ENCODE results near the gene TLE3. TPM values are rescaled to one million over a fixed set of nuclear protein-coding genes. Genes with fewer than 3 reads are reported as not detected.

Gene TLE3
- polyA plus RNA-seq, 1 of the 3 experiments (the other 2 are of a cell fraction), result 14.7 TPM

DNA sequence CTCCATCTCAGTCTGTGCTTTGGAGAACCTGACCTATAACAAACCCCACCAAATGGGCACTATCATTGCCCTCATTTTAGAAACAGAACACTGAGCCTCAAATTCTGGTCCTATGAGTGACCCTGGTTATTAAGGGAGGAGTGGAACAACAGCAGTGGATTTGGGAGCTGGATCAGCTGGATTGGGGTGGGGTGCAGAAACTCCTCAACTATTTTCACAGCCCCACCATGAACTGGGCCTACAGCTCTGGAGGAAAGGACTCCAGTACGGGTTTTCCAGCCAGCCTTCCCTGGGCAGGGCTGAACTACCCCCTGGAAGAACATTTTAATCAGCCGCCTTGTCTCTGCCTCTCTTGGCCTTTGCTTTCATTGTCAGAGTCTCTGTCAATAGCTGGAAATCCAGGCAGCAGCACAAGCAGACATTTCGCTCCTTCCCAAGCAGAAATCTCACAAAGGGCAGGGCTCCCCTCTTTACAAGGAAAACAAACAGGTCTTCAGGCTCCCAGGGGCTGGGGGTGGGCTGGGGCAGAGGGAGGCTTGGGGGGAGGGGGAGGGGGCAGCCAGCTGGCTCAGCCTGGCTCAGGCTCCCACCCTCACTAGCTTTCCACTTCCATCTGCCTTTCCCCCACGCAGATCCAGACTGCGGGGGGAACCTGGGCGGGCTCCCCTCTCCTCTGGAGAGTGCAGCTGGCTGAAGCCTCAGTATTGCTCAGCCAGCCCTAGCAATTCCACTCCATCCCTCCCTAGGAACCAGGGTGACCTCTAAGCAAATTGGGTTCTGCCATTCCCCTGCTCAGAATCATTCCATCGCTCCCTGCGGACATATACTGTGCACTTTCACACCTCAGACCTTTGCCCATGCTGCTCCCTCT is 13.7 kb upstream of the TLE3 start (continued):
- TF ChIP-seq, protein P1, sequence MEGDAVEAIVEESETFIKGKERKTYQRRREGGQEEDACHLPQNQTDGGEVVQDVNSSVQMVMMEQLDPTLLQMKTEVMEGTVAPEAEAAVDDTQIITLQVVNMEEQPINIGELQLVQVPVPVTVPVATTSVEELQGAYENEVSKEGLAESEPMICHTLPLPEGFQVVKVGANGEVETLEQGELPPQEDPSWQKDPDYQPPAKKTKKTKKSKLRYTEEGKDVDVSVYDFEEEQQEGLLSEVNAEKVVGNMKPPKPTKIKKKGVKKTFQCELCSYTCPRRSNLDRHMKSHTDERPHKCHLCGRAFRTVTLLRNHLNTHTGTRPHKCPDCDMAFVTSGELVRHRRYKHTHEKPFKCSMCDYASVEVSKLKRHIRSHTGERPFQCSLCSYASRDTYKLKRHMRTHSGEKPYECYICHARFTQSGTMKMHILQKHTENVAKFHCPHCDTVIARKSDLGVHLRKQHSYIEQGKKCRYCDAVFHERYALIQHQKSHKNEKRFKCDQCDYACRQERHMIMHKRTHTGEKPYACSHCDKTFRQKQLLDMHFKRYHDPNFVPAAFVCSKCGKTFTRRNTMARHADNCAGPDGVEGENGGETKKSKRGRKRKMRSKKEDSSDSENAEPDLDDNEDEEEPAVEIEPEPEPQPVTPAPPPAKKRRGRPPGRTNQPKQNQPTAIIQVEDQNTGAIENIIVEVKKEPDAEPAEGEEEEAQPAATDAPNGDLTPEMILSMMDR (IDR thresholded peaks at IDR 0.05), result no peak
- no peak for TF ChIP-seq YY1 (IDR thresholded peaks at IDR 0.05; ENCODE audit: low read depth)
- TF ChIP-seq POLR2AphosphoS5 (IDR thresholded peaks at IDR 0.05; ENCODE audit: low read depth, low read length), result peak; percentile 55; the same call in 1 of the 2 replicates
- TF ChIP-seq, protein P2, sequence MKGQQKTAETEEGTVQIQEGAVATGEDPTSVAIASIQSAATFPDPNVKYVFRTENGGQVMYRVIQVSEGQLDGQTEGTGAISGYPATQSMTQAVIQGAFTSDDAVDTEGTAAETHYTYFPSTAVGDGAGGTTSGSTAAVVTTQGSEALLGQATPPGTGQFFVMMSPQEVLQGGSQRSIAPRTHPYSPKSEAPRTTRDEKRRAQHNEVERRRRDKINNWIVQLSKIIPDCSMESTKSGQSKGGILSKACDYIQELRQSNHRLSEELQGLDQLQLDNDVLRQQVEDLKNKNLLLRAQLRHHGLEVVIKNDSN (IDR thresholded peaks at IDR 0.05; ENCODE audit: borderline replicate concordance, low read depth), result no peak
- TF ChIP-seq SMC3 (IDR thresholded peaks at IDR 0.05; ENCODE audit: low read depth, low read length), result 0 out of 2 replicates have a peak, but pooled peaks have one; percentile 27
- peak; percentile 46; the same call in 1 of the 2 replicates for TF ChIP-seq JUND (IDR thresholded peaks at IDR 0.05)
- TF ChIP-seq, protein P3, sequence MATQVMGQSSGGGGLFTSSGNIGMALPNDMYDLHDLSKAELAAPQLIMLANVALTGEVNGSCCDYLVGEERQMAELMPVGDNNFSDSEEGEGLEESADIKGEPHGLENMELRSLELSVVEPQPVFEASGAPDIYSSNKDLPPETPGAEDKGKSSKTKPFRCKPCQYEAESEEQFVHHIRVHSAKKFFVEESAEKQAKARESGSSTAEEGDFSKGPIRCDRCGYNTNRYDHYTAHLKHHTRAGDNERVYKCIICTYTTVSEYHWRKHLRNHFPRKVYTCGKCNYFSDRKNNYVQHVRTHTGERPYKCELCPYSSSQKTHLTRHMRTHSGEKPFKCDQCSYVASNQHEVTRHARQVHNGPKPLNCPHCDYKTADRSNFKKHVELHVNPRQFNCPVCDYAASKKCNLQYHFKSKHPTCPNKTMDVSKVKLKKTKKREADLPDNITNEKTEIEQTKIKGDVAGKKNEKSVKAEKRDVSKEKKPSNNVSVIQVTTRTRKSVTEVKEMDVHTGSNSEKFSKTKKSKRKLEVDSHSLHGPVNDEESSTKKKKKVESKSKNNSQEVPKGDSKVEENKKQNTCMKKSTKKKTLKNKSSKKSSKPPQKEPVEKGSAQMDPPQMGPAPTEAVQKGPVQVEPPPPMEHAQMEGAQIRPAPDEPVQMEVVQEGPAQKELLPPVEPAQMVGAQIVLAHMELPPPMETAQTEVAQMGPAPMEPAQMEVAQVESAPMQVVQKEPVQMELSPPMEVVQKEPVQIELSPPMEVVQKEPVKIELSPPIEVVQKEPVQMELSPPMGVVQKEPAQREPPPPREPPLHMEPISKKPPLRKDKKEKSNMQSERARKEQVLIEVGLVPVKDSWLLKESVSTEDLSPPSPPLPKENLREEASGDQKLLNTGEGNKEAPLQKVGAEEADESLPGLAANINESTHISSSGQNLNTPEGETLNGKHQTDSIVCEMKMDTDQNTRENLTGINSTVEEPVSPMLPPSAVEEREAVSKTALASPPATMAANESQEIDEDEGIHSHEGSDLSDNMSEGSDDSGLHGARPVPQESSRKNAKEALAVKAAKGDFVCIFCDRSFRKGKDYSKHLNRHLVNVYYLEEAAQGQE (IDR thresholded peaks at IDR 0.05; ENCODE audit: low read depth, low read length), result no peak
- no peak for TF ChIP-seq TEAD4 (IDR thresholded peaks at IDR 0.05; ENCODE audit: borderline replicate concordance, insufficient read depth)
- TF ChIP-seq MEF2A (IDR thresholded peaks at IDR 0.05; ENCODE audit: borderline replicate concordance, low read depth), result no peak
- TF ChIP-seq CHD2 (IDR thresholded peaks at IDR 0.05; ENCODE audit: low read length, partially characterized antibody), result peak; percentile 49
- no peak for TF ChIP-seq NFIC (IDR thresholded peaks at IDR 0.05; ENCODE audit: borderline replicate concordance)
- TF ChIP-seq, protein P4, sequence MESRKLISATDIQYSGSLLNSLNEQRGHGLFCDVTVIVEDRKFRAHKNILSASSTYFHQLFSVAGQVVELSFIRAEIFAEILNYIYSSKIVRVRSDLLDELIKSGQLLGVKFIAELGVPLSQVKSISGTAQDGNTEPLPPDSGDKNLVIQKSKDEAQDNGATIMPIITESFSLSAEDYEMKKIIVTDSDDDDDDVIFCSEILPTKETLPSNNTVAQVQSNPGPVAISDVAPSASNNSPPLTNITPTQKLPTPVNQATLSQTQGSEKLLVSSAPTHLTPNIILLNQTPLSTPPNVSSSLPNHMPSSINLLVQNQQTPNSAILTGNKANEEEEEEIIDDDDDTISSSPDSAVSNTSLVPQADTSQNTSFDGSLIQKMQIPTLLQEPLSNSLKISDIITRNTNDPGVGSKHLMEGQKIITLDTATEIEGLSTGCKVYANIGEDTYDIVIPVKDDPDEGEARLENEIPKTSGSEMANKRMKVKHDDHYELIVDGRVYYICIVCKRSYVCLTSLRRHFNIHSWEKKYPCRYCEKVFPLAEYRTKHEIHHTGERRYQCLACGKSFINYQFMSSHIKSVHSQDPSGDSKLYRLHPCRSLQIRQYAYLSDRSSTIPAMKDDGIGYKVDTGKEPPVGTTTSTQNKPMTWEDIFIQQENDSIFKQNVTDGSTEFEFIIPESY (IDR thresholded peaks at IDR 0.05; ENCODE audit: borderline replicate concordance, low read depth), result no peak
- TF ChIP-seq GABPA (IDR thresholded peaks at IDR 0.05; ENCODE audit: low read depth), result no peak
